Prostate gland (tissue), 2 donors: ENCODE data around the gene SPR.

ENCODE experiments used
- POLR2AphosphoS5 ChIP-seq: sonication (generic); formaldehyde crosslinking; IDR thresholded peaks from one replicate; pipeline ENCODE4 v1.6.1; 2017; ENCODE audit warnings: antibody characterized with exemption
- TF ChIP-seq, protein P1 (sequence below), 4 experiments: fragments of 200-600 bp in 2 of 4; fragments of 450-650 bp in 2 of 4; sonication (generic) in 2 of 4; IDR thresholded peaks; 1 replicate in 3 of 4; 2 replicates in 1 of 4; pipeline ENCODE4 v1.5.1; 2016 to 2019; ENCODE audit warnings: antibody characterized with exemption in 4 of 4, mild to moderate bottlenecking in 2 of 4, moderate library complexity in 2 of 4

DNA sequence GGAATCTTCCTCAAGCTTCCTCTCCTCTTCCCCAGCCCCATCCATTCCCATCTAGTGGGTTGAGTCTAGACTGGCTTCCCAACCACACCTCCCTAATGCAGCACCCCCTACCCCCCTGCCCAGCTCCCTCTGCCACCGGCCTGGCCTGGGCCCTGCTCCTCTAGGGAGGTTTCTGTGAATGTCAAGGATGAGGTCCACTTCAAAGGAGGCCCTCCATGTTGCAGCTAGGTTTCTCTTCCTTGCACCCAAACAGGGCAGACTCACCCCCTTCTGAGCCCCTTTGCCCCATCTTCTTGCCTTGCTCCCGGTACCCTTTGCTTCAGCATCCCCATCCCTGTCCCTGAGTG lies 48.4 kb downstream of the SPR start:
- TF ChIP-seq, protein P1, sequence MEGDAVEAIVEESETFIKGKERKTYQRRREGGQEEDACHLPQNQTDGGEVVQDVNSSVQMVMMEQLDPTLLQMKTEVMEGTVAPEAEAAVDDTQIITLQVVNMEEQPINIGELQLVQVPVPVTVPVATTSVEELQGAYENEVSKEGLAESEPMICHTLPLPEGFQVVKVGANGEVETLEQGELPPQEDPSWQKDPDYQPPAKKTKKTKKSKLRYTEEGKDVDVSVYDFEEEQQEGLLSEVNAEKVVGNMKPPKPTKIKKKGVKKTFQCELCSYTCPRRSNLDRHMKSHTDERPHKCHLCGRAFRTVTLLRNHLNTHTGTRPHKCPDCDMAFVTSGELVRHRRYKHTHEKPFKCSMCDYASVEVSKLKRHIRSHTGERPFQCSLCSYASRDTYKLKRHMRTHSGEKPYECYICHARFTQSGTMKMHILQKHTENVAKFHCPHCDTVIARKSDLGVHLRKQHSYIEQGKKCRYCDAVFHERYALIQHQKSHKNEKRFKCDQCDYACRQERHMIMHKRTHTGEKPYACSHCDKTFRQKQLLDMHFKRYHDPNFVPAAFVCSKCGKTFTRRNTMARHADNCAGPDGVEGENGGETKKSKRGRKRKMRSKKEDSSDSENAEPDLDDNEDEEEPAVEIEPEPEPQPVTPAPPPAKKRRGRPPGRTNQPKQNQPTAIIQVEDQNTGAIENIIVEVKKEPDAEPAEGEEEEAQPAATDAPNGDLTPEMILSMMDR (IDR thresholded peaks at IDR 0.05): no peak
- TF ChIP-seq POLR2AphosphoS5: no peak
